HG03469 (cell line): ENCODE measurements around the gene RECQL.

ENCODE experiments used
- ATAC-seq: cut with Tn5 transposase; IDR thresholded peaks from one replicate; pipeline ENCODE4 v1.9.1; 2021; ENCODE audit warnings: mild to moderate bottlenecking, moderate library complexity, moderate number of reproducible peaks; ENCODE audit not compliant: unreplicated experiment

Gene RECQL

DNA sequence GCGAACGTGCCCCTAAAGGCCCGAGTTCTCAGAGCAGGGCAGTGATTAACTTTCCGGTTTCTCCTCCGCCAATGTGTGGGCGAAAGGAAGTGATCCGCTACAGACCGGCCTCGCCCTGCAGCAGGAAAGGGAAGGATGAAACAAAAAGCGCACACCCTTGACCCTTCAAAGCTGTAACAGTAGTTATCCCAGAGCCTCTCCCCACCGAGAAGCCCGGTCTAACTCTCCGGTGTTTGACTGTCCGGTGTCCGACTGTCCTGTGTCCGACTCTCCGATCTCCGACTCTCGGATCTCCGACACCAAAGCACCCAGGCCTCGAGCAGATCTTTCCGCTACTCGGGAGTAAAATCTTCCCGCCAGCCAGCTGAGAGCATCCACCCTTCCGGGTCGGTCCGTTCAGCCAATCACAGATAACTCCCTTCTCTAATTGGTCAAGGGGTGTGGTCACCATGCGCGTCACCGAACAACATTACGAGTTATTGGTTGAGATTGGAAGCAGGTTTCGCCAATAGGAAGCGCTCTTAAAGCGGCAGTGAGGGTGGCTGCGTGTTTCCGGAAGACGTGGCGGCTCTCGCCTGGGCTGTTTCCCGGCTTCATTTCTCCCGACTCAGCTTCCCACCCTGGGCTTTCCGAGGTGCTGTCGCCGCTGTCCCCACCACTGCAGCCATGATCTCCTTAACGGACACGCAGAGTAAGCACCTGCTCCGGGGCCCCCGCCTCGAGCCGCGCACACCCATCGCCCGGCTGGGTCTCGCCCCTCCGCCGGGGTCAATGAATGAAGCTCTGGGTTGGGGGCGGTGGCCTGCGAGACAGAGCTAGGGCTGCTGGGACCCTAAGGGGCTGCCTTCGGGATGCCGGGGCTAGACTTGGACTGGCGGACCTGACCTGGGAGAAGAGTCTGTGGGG lies at the start of gene RECQL, which contains the start of gene GOLT1B:
Gene RECQL (minus strand): TSS at position 378 of the 906 bp plus-strand sequence. CDS start 2,065 bp downstream, outside the sequence.
Gene GOLT1B (plus strand): TSS at position 532 of the 906 bp plus-strand sequence. CDS start 135 bp downstream, at position 667.
- peak; percentile 99 for ATAC-seq

DNA sequence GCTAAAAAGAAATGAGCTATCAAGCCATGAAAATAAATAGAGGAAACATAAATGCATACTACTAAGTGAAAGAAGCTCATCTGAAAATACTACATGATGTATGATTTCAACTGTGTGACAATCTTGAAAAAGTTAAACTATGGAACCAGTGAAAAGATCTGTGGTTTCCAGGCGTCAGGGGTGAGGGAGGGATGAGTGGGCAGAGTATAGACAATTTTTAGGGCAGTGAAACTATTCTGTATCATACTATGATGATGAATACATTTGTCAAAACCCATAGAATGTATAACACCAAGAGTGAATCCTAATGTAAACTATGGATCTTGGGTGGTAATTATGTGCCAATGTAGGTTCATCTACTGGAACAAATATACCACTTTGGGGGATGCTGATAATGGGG lies 46.0 kb upstream of the RECQL start:
- no peak for ATAC-seq

- ATAC-seq: no peak
Measured at GRCh38 chr12:21546716-21547115, 45.3 kb upstream of the RECQL start.

DNA sequence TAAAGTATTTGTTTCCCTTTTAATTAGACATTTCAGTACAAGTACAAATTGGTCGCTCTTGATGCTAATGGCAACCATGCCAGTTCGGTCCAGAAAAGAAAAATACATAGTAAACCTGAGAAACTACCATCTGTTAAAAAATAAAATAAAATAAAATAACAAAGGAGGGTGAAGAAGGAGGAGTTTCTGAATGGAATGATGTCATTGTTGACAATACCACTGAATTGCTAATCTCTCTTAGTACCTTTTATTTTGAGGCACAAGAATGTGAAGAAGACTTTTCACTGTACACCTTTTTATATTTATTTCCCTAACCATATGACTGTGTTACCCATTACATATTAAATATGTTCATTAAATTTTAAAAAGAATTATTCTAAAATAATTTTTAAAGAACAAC lies 44.1 kb upstream of the RECQL start:
- no peak for ATAC-seq

- ATAC-seq: no peak
Measured at GRCh38 chr12:21543151-21543550, 41.7 kb upstream of the RECQL start.

- no peak for ATAC-seq
Measured at GRCh38 chr12:21542403-21542802, 41.0 kb upstream of the RECQL start.

GRCh38 chr12:21541773-21542172 lies 40.3 kb upstream of the RECQL start:
- no peak for ATAC-seq

DNA sequence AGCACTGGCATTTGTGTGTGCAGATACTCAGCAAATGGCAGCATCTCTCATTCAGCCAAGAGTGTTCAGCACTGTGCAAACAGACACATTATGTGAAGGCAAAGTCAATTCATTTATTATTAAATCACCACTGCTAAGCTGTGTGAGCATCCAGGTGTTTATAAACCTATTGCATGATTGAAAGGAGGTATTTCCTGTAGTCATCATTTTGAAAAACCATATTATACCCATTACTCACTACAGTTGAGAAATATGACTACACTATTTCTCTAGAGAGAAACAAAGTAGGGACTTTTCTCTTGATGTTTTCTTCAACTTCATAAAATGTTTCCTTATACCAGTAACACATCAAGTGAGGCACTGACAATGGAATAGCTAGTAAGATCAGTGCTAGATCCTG lies 38.4 kb upstream of the RECQL start:
- ATAC-seq: no peak

GRCh38 chr12:21538061-21538653 lies 36.7 kb upstream of the RECQL start:
- no peak for ATAC-seq

DNA sequence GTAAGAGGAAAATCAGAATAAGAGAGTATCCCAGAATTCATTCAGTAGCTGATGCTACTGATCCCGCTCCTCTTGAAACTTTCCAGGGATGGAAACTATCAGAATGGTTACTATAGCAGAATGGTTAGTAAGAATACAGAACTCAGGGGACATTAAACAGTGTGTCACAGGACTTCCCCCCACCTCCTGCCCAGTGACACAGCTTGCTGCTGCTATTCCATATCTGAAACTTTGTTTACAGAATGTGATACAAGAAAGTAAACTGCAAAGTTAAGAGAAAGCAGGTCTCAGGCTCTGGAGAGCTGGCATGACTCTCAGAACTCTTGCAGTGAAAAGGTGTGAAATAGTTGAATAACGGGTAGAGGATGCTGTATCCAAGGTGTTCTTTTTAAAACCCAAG lies 28.0 kb upstream of the RECQL start:
- ATAC-seq: no peak

GRCh38 chr12:21528953-21529352 lies 27.5 kb upstream of the RECQL start:
- ATAC-seq: no peak

DNA sequence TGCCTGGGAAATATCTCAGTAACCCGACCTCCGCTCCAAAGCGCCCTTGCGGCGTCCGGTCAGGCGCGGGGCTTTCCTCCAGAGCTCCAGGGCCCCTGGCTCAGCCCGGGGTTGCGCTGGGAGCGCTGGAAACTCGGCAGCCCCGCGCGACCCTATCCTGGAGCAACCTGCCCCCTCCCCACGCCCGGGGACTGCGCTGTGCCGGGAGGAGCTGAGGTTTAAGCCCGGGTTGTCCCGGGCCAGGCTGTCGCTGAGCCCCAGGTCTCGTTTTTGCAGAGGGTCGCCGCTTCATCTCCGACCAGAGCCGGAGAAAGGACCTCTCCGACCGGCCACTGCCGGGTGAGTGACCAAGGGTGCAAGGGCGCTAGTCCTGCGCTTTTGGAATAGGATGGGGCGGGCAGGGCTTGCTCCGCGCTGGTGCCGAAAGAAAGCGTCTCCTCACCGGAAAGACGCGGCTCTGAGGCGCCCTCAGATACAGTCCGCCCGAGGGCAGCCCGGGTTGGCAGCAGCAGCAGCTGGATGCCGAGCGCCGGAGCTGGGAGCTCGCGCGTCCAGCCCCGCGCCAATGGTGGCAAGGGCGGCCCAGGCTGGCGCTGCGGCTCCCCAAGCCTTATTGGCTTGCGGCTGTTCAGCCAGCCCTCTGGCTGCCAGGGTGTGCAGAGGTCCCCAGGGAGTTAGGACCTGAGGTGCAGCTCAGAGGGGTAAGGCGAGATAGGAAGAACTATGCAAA lies 26.2 kb upstream of the RECQL start:
- ATAC-seq: peak; percentile 97

DNA sequence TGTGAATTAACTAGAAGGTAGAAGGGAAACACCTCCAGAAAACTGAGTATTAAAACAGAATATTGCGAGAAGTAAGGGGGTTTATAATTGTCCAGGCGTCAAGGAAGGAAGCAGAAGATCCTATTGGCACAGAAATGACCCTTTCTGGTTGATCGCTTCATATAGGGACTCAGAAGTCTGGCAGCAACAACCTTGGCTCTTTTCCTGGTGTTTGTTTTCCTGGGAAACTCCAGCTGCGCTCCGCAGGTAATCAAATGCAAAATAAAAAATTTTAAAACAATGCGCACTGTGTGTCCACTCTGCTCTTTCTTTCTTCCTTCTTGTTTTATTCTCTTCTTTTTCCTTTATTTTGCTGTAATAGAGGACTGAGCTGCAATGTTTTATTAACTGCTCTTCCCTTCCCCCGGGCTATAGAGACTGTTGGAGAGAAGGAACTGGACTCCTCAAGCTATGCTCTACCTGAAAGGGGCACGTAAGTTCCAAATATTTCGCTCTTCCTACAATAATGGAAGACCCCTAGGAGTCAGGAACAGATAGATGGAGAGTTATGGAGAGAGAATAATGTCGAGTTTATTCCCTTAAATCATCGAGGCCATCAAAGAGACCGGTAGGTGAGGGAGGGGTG lies 25.4 kb upstream of the RECQL start:
- ATAC-seq: no peak

GRCh38 chr12:21526053-21526452 lies 24.6 kb upstream of the RECQL start, which contains the start of gene SPX:
Gene SPX, plus strand, starts transcription at chr12:21526296. Its CDS starts 177 bp downstream, at chr12:21526473.
- ATAC-seq: no peak

DNA sequence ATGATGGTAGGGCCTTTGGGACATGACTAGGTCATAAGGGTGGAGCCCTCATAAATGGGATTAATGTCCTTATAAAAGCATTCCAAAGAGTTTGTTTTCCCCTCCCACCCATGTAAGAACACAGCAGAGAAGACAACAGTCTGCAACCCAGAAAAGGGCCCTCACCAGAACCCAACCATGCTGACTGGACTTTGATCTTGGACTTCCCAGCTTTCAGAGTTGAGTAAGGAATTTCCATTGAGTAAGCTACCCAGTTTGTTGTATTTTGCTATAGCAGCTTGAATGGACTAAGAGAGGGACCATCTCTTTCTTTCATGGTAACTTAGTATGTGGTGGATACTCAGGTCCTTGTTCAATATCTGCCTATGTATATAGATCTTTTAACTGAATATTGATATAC lies 21.7 kb upstream of the RECQL start:
- ATAC-seq: no peak

GRCh38 chr12:21521541-21521940 lies 20.1 kb upstream of the RECQL start:
- ATAC-seq: no peak

DNA sequence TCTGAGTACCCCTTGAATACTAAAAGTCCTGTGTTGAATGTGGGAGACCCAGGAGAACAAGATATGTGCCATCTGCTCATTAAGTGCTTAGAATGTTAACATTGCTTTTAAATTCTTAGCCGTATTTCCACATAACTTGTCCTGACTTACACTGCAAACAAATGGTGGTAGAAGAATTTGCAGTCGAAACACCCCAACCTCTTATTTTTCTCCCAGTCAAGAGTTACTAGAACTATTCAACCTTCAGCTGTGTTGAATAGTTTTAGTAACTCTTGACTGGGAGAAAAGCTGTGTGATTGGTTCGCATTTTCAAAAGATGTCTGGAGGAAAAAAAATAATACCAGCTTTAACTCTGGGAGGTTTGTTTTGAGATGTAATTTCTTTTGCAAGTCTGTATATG lies 17.0 kb upstream of the RECQL start:
- no peak for ATAC-seq

DNA sequence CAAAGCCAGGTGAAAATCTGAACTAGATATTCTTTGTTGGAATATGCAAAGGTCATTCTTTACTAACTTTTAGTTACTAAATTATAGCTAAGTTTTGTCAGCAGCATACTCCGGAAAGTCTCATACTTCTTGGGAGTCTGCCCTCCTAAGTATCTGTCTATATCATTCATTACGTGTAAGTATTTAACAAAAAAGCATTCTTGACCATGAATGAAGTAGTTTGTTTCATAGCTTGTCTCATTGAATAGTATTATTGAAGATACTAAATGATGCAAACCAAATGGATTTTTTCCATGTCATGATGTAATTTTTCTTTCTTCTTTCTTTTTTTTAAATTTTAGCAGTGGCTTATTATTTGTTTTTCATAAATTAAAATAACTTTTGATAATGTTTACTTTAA lies 14.8 kb upstream of the RECQL start:
- ATAC-seq: no peak

DNA sequence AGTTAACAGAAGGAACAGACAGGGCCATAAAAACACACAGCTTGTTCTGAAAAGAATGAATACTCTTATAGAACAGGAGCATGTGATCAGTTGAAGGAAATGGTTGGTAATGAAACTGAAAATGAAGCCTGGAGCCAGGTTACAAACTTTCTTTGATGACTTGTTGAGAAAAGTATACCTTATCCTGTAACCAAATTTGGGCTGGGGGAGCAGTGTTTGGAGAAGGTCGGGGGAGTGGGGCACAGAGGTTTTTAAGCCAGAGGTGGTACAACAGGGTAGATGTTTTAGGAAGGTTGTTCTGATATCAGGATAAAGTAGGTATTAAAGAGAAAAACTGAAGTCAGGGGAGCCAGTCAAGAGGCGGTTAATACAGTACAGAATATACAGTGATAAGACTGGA lies 8.3 kb upstream of the RECQL start:
- ATAC-seq: peak; percentile 93

DNA sequence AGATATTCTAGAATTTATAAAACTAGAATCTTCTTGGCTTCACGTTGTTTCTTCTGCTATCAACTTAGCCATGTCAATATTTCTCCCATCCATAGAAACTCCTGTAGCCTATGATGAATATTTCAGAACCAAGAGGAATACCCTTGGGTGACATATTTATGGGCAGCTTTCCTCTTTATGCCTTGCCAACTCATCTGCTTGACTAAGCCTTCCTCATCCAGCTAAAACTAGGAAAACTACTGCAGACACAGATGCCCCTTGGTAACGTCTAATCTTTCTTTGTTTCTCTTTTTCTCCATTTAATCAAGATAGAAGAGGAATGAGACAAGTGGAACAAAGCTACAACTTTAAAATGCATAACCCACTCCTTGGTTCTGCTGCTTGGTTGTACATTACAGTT lies 6.4 kb upstream of the RECQL start:
- ATAC-seq: no peak

DNA sequence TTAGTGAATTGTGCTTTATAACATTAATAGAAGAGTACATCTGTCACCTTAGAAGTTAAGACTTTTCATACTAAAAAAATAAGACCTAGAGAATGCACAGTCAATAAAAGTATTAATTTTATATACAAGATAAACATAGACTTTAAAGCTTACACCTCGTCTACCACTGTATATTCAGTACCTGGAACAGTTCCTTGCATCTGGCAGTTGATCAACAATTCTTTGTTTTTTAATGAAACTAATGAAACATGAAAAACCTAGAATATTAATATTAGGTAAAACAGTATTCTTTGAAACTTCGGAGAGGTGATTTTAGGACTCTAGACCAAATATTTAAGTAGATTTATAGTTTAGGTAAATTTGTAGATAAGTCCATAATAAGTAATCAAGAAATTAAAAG lies 4.5 kb upstream of the RECQL start:
- no peak for ATAC-seq
